Activated T-helper 1 cell treated with anti-CD3 and anti-CD28 coated beads, Interleukin-2, amount 50 U/mL, for 16 hours (primary cell): ENCODE measurements around the gene LYZL1.
"Not testable (repeated sequence)": the region's sequence is repeated elsewhere in the genome, so short reads cannot be mapped to it uniquely, and the experiment has no call there.

Experiments
- DNase-seq, 2 donors: peaks; one replicate each; pipeline ENCODE4 v3.0.0-alpha.2; 2020; ENCODE audit warnings: low read depth in 1 of 2, low spot score in 1 of 2

LYZL1 gene

DNA sequence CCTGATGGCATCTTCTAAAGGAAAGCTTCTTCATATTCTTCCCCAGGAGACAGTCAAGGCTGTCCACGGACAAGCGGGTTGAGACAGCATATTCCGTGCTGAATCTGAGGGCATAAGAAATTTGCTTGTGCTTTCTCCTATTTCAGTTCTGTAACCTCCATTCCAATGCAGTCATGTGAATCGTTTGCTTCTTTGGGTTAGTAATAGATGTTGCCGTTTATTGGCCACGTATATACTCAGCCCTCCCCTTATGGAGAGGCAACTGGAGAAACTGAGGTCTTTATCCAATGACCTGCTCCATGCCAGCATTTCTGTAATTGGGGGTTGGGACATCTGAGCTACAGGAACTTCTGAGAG, 38.9 kb downstream of the LYZL1 start:
- no peak for DNase-seq

GRCh38 chr10:29328983-29329382, 40.1 kb downstream of the LYZL1 start:
- DNase-seq = no peak

DNA sequence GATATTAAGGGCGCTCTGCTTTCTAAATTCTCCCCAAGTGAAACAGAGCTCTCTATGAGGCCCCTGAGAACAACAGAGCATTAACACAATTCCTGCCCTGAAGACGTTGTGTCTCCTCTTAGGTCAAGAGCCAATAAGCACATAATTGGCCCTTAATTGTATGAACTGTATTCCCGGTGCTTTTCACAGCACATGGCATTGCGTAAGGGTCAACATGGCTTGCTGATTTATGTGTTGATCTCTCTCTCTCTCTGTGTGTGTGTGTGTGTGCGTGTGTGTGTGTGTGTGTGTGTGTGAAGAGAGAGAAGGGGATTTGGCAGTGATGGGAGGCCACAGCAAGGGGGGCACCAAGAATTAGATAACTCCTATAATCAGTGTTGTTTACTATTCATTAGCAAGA, 40.5 kb downstream of the LYZL1 start:
- no peak for DNase-seq

GRCh38 chr10:29332061-29332760, 43.3 kb downstream of the LYZL1 start:
- DNase-seq = no peak

GRCh38 chr10:29332761-29333148, 43.9 kb downstream of the LYZL1 start:
- no peak for DNase-seq

- DNase-seq = not testable (repeated sequence)
These were observed 48.7 kb downstream of the LYZL1 start for GRCh38 chr10:29337526-29337925.

- DNase-seq = no peak
These were observed 54.8 kb downstream of the LYZL1 start for GRCh38 chr10:29343607-29344038.

DNA sequence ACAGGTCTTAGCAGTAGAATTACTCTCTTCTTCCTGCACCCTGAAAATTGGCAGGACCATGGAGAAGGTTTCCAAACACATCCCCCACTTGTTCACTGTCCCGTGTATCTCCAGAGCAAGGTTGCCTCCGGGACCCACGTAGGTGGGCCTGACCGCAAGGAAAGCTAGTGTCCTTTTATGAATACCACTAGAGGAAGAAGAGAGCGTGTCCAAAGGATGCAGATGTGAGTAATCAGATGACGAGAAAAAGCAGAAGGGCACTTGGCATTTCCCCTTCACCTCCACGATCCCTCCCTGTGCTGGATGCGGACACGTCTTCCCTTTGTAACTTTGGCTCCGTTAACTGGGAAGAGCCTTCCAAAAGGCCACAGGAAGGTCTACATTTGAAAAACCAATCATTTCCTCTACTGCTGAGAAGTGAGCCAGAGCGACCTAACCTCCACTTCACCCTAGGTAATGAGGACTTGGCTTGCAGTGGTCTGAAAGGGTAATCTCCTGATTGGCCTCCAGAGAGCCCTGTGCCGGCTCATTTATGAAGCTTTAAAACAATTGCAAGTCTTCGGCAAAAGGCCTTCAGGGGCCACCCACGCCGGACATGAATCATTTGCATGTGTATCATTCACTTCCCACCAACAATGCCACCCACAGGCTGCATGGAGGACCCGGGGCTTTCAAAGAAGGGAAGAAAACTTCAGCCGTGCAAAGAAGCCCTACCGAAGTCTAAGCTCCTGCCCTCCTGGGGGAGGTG, 55.4 kb downstream of the LYZL1 start:
- DNase-seq = no peak

- DNase-seq = no peak
These were observed 56.5 kb downstream of the LYZL1 start for GRCh38 chr10:29345144-29345909.

GRCh38 chr10:29345910-29346209, 57.0 kb downstream of the LYZL1 start:
- DNase-seq = no peak

- no peak for DNase-seq
These were observed 57.6 kb downstream of the LYZL1 start for GRCh38 chr10:29346296-29347001.

GRCh38 chr10:29348836-29349235, 60.0 kb downstream of the LYZL1 start:
- no peak for DNase-seq

- no peak for DNase-seq
These were observed 64.4 kb downstream of the LYZL1 start for GRCh38 chr10:29353305-29353704.

DNA sequence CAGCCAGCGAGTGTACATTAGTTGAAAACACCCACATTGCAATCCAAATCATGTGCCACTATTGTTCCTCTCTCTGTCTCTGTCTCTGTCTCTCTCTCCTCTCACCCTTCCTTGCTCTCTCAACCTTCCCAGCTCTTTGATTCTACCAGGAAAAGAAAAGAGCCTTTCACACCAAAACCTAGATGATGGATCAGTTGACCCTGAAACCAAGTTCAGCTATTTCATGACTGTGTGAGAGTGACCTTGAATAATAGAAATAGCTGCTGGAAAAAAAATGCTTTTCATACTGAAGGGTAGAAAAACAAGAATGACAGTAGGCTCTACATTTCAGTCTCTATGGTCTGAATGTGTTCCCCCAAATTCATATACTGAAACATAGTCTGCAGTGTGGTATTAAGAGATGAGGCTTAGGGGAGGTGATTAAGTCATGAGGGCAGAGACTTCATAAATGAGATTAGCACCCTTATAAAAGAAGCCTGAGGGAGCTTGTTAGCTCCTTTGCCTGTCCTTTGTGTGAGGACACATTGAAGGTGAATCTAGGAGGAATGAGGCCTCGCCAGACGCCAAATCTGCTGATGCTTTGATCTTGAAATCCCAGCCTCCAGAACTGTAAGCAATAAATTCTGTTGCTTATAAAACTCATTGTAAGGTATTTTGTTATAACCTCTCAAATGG, 65.2 kb downstream of the LYZL1 start:
- DNase-seq = no peak

DNA sequence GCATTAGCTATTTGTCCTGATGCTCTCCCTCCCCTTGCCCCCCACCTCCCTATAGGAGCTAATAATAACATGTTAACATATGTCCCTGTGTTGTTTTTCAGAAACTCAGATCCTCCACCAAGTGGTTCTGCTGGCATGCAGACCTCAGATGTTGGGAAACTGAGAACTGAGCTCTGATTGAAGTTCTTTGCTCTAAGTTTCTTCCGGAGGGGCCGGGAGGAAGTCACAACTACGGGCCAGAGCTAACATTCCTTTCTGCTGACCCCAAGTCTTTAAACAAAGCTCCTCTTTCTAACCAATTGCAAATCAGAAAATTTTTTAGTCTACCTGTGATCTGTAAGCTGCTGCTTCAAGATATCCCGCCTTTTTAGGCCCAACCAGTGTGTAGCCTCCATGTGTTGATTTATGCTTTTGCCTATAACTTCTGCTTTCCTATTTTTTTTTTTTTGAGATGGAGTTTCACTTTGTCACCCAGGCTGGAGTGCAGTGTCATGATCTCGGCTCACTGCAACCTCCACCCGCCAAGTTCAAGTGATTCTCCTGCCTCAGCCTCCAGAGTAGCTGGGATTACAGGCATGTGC, 66.6 kb downstream of the LYZL1 start:
- no peak for DNase-seq

DNA sequence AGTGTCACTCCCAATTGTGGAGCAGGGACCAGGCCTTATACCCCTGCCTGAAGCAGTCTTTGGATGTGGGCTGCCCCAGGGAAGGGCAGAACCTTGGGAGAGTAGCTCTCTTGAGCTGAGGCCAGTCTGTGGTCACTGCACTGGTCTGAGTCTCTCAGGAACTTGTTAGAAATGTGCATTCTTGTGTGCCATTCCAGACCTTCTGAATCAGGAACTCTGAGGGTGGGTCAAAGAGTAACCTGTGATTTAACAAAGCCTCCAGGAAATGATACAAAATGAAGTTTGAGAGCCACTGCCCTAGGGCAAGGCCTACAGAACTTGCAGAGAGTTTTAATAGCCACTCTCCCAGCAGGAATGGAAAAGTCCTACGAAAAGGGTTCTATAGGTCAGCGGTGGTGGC, 68.1 kb downstream of the LYZL1 start:
- DNase-seq = no peak

- no peak for DNase-seq
These were observed 69.2 kb downstream of the LYZL1 start for GRCh38 chr10:29358010-29358616.

DNA sequence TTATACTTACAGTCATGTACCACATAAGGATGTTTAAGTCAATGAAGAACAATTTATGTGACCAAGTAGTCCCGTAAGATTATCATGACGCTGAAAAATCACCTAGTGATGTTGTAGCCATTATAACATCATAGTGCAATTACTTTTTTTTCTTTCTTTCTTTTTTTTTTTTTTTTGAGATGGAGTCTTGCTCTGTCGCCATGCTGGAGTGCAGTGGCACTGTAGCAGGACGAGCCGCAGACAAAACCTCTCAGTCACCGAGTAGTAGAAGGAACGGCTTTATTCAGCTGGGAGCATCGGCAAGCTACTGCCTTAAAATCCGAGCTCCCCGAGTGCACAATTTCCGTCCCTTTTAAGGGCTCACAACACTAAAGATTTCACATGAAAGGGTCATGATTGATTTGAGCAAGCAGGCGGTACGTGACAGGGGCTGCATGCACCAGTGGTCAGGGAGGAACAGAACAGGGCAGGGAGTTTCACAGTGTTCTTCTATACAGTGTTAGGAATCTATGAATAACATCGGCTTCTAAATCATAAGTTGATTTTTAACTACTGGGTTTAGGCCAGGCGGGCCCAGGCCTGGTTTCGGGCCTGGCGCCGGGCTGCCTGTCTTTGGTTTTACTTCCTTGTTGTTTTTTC, 71.5 kb downstream of the LYZL1 start:
- not testable (repeated sequence) for DNase-seq
